GM19240 (cell line): ENCODE measurements around the gene AHSP.
"Not testable (repeated sequence)": the region's sequence is repeated elsewhere in the genome, so short reads cannot be mapped to it uniquely, and the experiment has no call there.

Experiments
- DNase-seq: peaks from one replicate; pipeline ENCODE4 v3.0.0; 2011; ENCODE audit warnings: low spot score; ENCODE audit not compliant: insufficient read length

AHSP gene

GRCh38 chr16:31531096-31531495 is 3.4 kb downstream of the AHSP start:
- DNase-seq, result no peak

- DNase-seq, result no peak
Observed at GRCh38 chr16:31532120-31532519, 4.4 kb downstream of the AHSP start.

DNA sequence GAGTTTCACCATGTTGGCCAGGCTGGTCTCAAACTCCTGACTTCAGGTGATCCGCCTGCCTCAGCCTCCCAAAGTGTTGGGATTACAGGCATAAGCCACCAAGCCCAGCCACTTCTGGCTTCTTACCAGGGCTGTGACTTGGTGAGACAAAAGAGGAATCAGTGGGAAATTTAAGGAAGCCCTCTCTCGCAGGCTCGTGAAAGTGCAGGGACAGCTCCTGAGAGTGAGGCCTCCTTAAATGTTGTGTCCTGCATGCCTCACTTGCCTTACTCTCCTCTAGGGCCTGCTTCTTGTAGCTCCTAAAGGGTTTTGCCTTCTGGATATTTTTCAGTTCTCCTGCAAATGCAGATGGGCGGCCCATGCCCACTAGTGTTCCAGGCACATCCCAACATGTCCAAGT is 5.2 kb downstream of the AHSP start:
- DNase-seq, result no peak

DNA sequence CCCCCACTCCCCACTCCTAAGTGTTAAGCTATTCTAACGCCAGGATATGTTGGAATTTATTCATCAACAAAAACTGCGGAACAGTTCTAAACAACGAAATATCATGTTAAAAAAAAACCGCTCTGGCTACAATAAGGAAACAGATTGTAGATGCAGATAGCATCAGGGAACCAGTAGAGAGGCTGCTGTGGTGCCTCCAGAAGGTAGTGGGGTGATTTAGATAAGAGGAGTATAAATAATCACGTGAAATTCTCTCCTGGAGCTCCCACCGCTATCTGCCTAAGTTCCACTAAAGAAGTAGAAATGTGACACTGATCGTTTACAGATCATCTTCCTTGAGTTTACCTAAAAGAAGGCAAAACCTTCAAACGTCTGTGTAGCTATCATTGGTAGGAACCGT is 8.0 kb downstream of the AHSP start:
- DNase-seq, result no peak

DNA sequence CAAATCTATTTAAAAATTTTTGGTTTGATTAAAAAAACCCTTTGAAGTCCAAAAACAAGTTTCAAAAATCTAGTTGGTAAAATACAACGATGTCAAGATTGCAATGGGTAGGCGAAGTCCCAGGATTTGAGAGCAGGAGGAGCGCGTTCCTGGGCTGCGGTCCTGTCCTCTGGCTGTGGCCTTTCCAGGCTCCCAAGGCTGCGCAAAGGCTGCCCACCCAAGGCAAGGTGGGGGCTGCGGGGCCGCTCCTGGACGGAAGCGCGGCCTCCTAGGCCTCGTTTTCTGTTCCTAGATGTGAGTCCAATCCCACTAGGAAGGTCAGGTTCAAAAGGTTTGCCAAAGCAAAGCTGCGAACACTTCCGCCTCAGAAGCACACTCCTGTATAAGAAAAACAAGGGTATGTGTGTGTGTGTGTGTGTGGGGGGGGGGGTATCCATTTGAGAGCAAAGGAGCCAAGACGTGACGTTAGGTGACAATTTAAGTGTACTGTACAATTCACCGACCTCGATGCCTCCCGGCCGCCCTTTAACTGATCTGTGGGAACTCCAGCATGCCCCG is 9.2 kb downstream of the AHSP start:
- no peak for DNase-seq

DNA sequence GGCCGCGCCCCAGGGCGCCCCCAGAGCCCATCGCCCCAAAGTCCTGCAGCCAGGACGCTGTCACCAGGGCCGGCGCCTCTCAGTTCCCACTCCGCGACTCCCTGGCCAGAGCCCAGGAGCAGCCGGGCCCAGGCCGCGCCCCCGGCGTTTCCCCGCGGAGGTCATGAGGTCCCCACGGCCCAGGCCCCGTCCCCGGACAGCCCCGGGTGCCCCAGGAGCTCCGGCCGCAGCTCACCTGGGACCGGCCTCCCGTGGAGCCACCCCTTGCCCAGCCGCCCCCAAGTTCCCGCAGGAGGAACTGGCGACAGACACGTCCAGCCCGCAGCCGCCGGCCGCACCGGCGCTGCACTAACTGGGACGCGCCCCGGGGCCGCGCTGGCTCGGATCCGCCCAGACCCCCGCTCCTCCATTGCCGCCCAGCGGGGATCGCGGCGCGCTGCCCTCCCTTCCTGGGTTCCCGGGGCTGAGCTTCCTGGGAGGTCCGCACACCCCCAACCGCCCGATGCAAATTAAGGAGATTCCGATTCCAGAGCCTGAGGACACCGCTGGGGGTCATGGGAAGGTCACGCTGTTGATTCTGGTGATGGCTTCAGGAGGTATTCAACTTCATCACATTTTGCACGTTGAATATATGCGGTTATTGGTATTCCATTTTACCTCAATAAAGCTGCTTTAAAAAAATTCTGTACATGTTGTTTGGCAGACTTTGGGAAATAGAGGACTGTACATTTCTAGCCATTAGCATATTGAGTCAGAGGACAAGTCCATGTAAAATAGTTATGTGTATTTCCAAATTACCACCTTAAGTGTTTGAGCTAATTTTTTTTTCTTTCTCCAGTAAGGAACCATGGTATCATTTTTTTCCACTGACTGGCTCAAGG is 9.9 kb downstream of the AHSP start:
- DNase-seq, result no peak

DNA sequence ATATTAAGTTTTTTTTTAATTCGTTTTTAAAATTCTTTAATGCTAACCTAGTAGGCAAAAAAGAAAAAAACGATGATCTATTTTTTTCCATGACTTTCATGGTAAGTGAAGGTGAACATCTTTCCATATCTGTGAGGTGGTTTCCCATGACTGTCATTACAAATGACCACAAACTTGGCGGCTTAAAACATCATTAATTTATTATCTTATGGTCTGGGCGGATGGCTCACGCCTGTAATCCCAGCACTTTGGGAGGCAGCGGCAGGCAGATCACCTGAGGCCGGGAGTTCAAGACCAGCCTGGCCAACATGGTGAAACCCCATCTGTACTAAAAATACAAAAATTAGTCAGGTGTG is 10.5 kb downstream of the AHSP start:
- DNase-seq, result not testable (repeated sequence)

GRCh38 chr16:31539762-31540161 is 12.1 kb downstream of the AHSP start:
- not testable (repeated sequence) for DNase-seq

DNA sequence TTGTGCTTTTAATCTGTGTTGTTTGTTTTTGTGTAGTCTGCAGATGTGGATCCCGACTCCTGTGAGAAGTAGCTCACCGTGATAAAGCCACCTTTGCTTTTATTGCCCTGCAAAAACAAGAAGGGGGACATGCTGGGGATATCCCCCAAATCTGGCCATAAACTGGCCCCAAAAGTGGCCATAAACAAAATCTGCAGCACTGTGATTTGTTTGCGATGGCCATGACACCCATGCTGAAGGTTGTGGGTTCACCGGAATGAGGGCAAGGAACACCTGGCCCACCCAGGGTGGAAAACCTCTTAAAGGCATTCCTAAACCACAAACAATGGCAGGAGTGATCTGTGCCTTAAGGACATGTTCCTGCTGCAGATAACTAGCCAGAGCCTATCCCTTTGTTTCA is 15.1 kb downstream of the AHSP start:
- DNase-seq, result no peak

- no peak for DNase-seq
Observed at GRCh38 chr16:31561426-31562233, 33.9 kb downstream of the AHSP start.

- no peak for DNase-seq
Observed at GRCh38 chr16:31568577-31569359, 41.1 kb downstream of the AHSP start.

GRCh38 chr16:31569360-31569717 is 41.6 kb downstream of the AHSP start:
- no peak for DNase-seq

- no peak for DNase-seq
Observed at GRCh38 chr16:31572821-31573220, 45.1 kb downstream of the AHSP start.

GRCh38 chr16:31574159-31574558 is 46.5 kb downstream of the AHSP start:
- not testable (repeated sequence) for DNase-seq

GRCh38 chr16:31577411-31577810 is 49.7 kb downstream of the AHSP start:
- no peak for DNase-seq
